Astrocyte of the cerebellum (primary cell): Measurements from ENCODE around the gene CXCL1.

Source experiments
- DNase-seq: peaks from one replicate; pipeline ENCODE4 v3.0.0-alpha.2; 2011; ENCODE audit warnings: low read depth
- H3K4me3 ChIP-seq: 2 replicates; pipeline ENCODE4 v1.5.1; 2011; ENCODE audit warnings: mild to moderate bottlenecking, low read depth, low read length, moderate library complexity
- CTCF ChIP-seq: IDR thresholded peaks from 2 replicates; pipeline ENCODE4 v1.5.1; 2012; ENCODE audit warnings: low read length, low read depth, moderate library complexity, mild to moderate bottlenecking; ENCODE audit errors: missing control alignments
- in situ Hi-C: cut with HindIII; loops from 2 replicates; pipeline ENCODE4 v1.10.0; 2017; ENCODE audit warnings: low sequenced_read_pairs

Gene CXCL1

GRCh38 chr4:73855406-73855805 is 13.8 kb upstream of the CXCL1 start:
- no peak for TF ChIP-seq CTCF
- no peak for DNase-seq
- H3K4me3 ChIP-seq: no peak overlapping the region
- in situ Hi-C loops: no loop called here

GRCh38 chr4:73856518-73856917 is 12.7 kb upstream of the CXCL1 start:
- no peak overlapping the region for H3K4me3 ChIP-seq
- in situ Hi-C loops: no loop called here
- DNase-seq: no peak
- no peak for TF ChIP-seq CTCF

GRCh38 chr4:73859614-73860088 is 9.5 kb upstream of the CXCL1 start:
- H3K4me3 ChIP-seq: no peak overlapping the region
- DNase-seq: peak; percentile 59
- TF ChIP-seq CTCF: no peak
- in situ Hi-C loops: no loop called here

- in situ Hi-C loops: no loop called here
- DNase-seq: no peak
- H3K4me3 ChIP-seq: no peak overlapping the region
- TF ChIP-seq CTCF: no peak
Measured at GRCh38 chr4:73860181-73860580, 9.0 kb upstream of the CXCL1 start.

- H3K4me3 ChIP-seq: no peak overlapping the region
- TF ChIP-seq CTCF: no peak
- DNase-seq: no peak
- in situ Hi-C loops: no loop called here
Measured at GRCh38 chr4:73860917-73861316, 8.3 kb upstream of the CXCL1 start.

GRCh38 chr4:73862322-73862721 is 6.9 kb upstream of the CXCL1 start:
- H3K4me3 ChIP-seq: no peak overlapping the region
- in situ Hi-C loops: no loop called here
- TF ChIP-seq CTCF: no peak
- no peak for DNase-seq

GRCh38 chr4:73864365-73864764 is 4.8 kb upstream of the CXCL1 start:
- in situ Hi-C loops: no loop called here
- no peak overlapping the region for H3K4me3 ChIP-seq
- TF ChIP-seq CTCF: peak; percentile 59
- DNase-seq: no peak
